ENCODE results near the gene GMEB2. TPM values are rescaled to one million over a fixed set of nuclear protein-coding genes. Genes with fewer than 3 reads are reported as not detected.

The GMEB2 gene
- total and polyA plus RNA-seq, 4 donors = 5.9 to 12.0 (median 10.2) TPM

GRCh38 chr20:63555661-63556381 is 71.1 kb downstream of the GMEB2 start:
- H3K27ac ChIP-seq (ENCODE audit: low read depth, low read length) = no peak overlapping the region
- peaks cover 24% of the 10 kb centered on the region for H3K36me3 ChIP-seq (ENCODE audit: control insufficient read depth, insufficient read depth, low read length)
- H3K27me3 ChIP-seq (ENCODE audit: control insufficient read depth, insufficient read depth, low read length) = peaks cover 7% of the 10 kb centered on the region
- H3K4me3 ChIP-seq (ENCODE audit: low read depth, low read length) = no peak overlapping the region
- peaks cover 29% of the 10 kb centered on the region for H3K4me1 ChIP-seq (ENCODE audit: control insufficient read depth, insufficient read depth, low read length)
- no peak for DNase-seq (ENCODE audit: low read depth in 4 of 6, low spot score in 6 of 6)
- no peaks in the 10 kb centered on the region for H3K9me3 ChIP-seq (ENCODE audit: control insufficient read depth, insufficient read depth, low read length)
- 93% methylated on average over 45 of the region's 45 CpGs for WGBS (ENCODE audit: insufficient coverage)

DNA sequence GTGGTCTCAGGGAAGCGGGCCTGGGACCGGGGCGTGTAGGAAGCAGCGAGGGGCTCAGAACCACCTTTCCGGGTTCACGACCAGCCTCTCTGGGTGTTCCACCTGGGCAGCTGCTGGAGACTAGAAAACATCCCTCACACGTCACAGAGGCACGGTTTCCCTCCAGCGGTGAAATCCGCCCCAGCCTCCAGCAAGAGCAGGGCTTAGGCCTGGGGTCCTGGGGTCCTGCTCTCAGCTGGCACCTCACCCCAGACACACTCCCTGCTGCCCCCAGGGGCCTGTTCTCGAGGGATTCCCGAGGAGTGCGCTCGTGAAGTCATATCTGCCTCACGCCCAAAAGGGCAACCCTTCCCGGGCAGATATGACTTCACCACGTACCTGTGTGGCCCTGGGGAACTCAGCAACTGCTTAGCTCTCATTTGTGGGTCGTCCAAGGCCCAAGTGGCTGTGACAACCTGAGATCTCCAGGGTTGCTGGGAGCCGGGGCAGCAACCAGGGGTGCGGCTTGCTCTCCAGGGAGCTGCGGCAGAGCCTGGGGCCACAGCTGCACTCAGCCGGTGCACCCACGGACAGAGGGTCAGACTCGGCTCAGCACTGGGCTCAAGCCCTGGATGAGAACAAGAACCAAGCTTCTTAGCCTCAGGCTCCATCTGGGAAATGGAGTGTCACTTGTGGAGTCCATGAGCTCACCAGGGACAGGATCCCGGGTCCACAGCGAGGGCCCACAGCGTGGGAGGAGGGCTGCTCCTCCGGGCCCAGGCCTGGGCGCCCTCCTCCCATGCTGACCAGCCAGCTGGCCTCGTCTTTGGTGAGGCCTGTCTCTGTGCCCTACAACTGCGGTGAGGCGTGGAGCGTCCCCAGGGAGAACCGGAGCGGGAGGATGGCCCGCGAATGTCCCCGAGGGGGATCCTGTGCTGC is 72.3 kb downstream of the GMEB2 start:
- Histone ChIP-seq H3K4me3 (ENCODE audit: low read depth, low read length) (peak overlapping the region; percentile 52), H3K27me3 (ENCODE audit: control insufficient read depth, insufficient read depth, low read length) (peaks cover 10% of the 10 kb centered on the region), H3K36me3 (ENCODE audit: control insufficient read depth, insufficient read depth, low read length) (peaks cover 12% of the 10 kb centered on the region), H3K4me1 (ENCODE audit: control insufficient read depth, insufficient read depth, low read length) (peaks cover 29% of the 10 kb centered on the region), H3K9me3 (ENCODE audit: control insufficient read depth, insufficient read depth, low read length) (no peaks in the 10 kb centered on the region), H3K27ac (ENCODE audit: low read depth, low read length) (no peak overlapping the region)
- 63% methylated on average over 38 of the region's 38 CpGs for WGBS (ENCODE audit: insufficient coverage)
- peak in 1 of 6 donors; percentile 22 for DNase-seq (ENCODE audit: low read depth in 4 of 6, low spot score in 6 of 6)

- DNase-seq (ENCODE audit: low read depth in 4 of 6, low spot score in 6 of 6) = peak in 3 of 6 donors; percentile 9 to 66 (median 61)
- peaks cover 9% of the 10 kb centered on the region for H3K36me3 ChIP-seq (ENCODE audit: control insufficient read depth, insufficient read depth, low read length)
- WGBS (ENCODE audit: insufficient coverage) = under 1% methylated on average over 33 of the region's 34 CpGs
- H3K9me3 ChIP-seq (ENCODE audit: control insufficient read depth, insufficient read depth, low read length) = no peaks in the 10 kb centered on the region
- H3K27me3 ChIP-seq (ENCODE audit: control insufficient read depth, insufficient read depth, low read length) = peaks cover 10% of the 10 kb centered on the region
- peaks cover 29% of the 10 kb centered on the region for H3K4me1 ChIP-seq (ENCODE audit: control insufficient read depth, insufficient read depth, low read length)
- peak within 1 kb of the TSS; percentile 52 for H3K4me3 ChIP-seq (ENCODE audit: low read depth, low read length)
- H3K27ac ChIP-seq (ENCODE audit: low read depth, low read length) = no peak within 1 kb of the TSS
Observed at GRCh38 chr20:63553933-63554290, 73.0 kb downstream of the GMEB2 start, which contains the start of gene FNDC11. TSS of gene FNDC11 (plus strand) at chr20:63554159. CDS start at chr20:63555664, 1,505 bp downstream.

- under 1% methylated on average over 37 of the region's 37 CpGs for WGBS (ENCODE audit: insufficient coverage)
- Histone ChIP-seq H3K4me3 (ENCODE audit: low read depth, low read length) (peak overlapping the region; percentile 52), H3K36me3 (ENCODE audit: control insufficient read depth, insufficient read depth, low read length) (peaks cover 9% of the 10 kb centered on the region), H3K27me3 (ENCODE audit: control insufficient read depth, insufficient read depth, low read length) (peaks cover 13% of the 10 kb centered on the region), H3K4me1 (ENCODE audit: control insufficient read depth, insufficient read depth, low read length) (peaks cover 29% of the 10 kb centered on the region), H3K27ac (ENCODE audit: low read depth, low read length) (no peak overlapping the region), H3K9me3 (ENCODE audit: control insufficient read depth, insufficient read depth, low read length) (no peaks in the 10 kb centered on the region)
- peak in 3 of 6 donors; percentile 36 to 81 (median 79) for DNase-seq (ENCODE audit: low read depth in 4 of 6, low spot score in 6 of 6)
Observed at GRCh38 chr20:63553251-63553932, 73.5 kb downstream of the GMEB2 start.

GRCh38 chr20:63552481-63553249 is 74.2 kb downstream of the GMEB2 start:
- Histone ChIP-seq H3K36me3 (ENCODE audit: control insufficient read depth, insufficient read depth, low read length) (peaks cover 9% of the 10 kb centered on the region), H3K4me3 (ENCODE audit: low read depth, low read length) (no peak overlapping the region), H3K4me1 (ENCODE audit: control insufficient read depth, insufficient read depth, low read length) (peaks cover 29% of the 10 kb centered on the region), H3K27ac (ENCODE audit: low read depth, low read length) (no peak overlapping the region), H3K27me3 (ENCODE audit: control insufficient read depth, insufficient read depth, low read length) (peaks cover 18% of the 10 kb centered on the region), H3K9me3 (ENCODE audit: control insufficient read depth, insufficient read depth, low read length) (no peaks in the 10 kb centered on the region)
- DNase-seq (ENCODE audit: low read depth in 4 of 6, low spot score in 6 of 6) = no peak
- 29% methylated on average over 8 of the region's 15 CpGs for WGBS (ENCODE audit: insufficient coverage)

- Histone ChIP-seq H3K9me3 (ENCODE audit: control insufficient read depth, insufficient read depth, low read length) (no peaks in the 10 kb centered on the region), H3K4me1 (ENCODE audit: control insufficient read depth, insufficient read depth, low read length) (peaks cover 29% of the 10 kb centered on the region), H3K36me3 (ENCODE audit: control insufficient read depth, insufficient read depth, low read length) (peaks cover 7% of the 10 kb centered on the region), H3K27me3 (ENCODE audit: control insufficient read depth, insufficient read depth, low read length) (peaks cover 26% of the 10 kb centered on the region), H3K4me3 (ENCODE audit: low read depth, low read length) (no peak overlapping the region), H3K27ac (ENCODE audit: low read depth, low read length) (no peak overlapping the region)
- peak in 1 of 6 donors; percentile 5 for DNase-seq (ENCODE audit: low read depth in 4 of 6, low spot score in 6 of 6)
- 48% methylated on average over 9 of the region's 9 CpGs for WGBS (ENCODE audit: insufficient coverage)
Observed at GRCh38 chr20:63551068-63551467, 75.8 kb downstream of the GMEB2 start.

GRCh38 chr20:63549679-63550282 is 77.1 kb downstream of the GMEB2 start:
- H3K4me3 ChIP-seq (ENCODE audit: low read depth, low read length) = no peak overlapping the region
- no peak overlapping the region for H3K27ac ChIP-seq (ENCODE audit: low read depth, low read length)
- 81% methylated on average over 15 of the region's 18 CpGs for WGBS (ENCODE audit: insufficient coverage)
- no peaks in the 10 kb centered on the region for H3K9me3 ChIP-seq (ENCODE audit: control insufficient read depth, insufficient read depth, low read length)
- peaks cover 1% of the 10 kb centered on the region for H3K36me3 ChIP-seq (ENCODE audit: control insufficient read depth, insufficient read depth, low read length)
- no peak for DNase-seq (ENCODE audit: low read depth in 4 of 6, low spot score in 6 of 6)
- peaks cover 26% of the 10 kb centered on the region for H3K27me3 ChIP-seq (ENCODE audit: control insufficient read depth, insufficient read depth, low read length)
- peaks cover 25% of the 10 kb centered on the region for H3K4me1 ChIP-seq (ENCODE audit: control insufficient read depth, insufficient read depth, low read length)

- peaks cover 24% of the 10 kb centered on the region for H3K27me3 ChIP-seq (ENCODE audit: control insufficient read depth, insufficient read depth, low read length)
- WGBS (ENCODE audit: insufficient coverage) = 58% methylated on average over 2 of the region's 25 CpGs
- no peak for DNase-seq (ENCODE audit: low read depth in 4 of 6, low spot score in 6 of 6)
- H3K9me3 ChIP-seq (ENCODE audit: control insufficient read depth, insufficient read depth, low read length) = no peaks in the 10 kb centered on the region
- H3K4me1 ChIP-seq (ENCODE audit: control insufficient read depth, insufficient read depth, low read length) = peaks cover 17% of the 10 kb centered on the region
- H3K27ac ChIP-seq (ENCODE audit: low read depth, low read length) = no peak overlapping the region
- no peaks in the 10 kb centered on the region for H3K36me3 ChIP-seq (ENCODE audit: control insufficient read depth, insufficient read depth, low read length)
- no peak overlapping the region for H3K4me3 ChIP-seq (ENCODE audit: low read depth, low read length)
Observed at GRCh38 chr20:63549019-63549418, 77.9 kb downstream of the GMEB2 start.
